Activated CD8-positive, alpha-beta T cell treated with anti-CD3 and anti-CD28 coated beads, Interleukin-2, amount 10 ng/mL, durations not matched to agents 7 days and 5 days (primary cell): ENCODE results near the gene ADM. TPM values are rescaled to one million over a fixed set of nuclear protein-coding genes. Genes with fewer than 3 reads are reported as not detected.
A peak's percentile ranks its signal among the peaks of the same experiment; 100 is the strongest.

Experiments used
- ATAC-seq: fragments of 150-1000 bp; cut with Tn5 transposase; one replicate; pipeline ENCODE4 v1.10.0; 2021; ENCODE audit warnings: moderate library complexity
- CTCF ChIA-PET: fragments of 350-600 bp; sonication (Branson Sonifier 250); formaldehyde crosslinking; loops from one replicate; lab custom pipeline; 2021; ENCODE audit warnings: antibody characterized with exemption; lab: Charles Lee
- POLR2A ChIA-PET: fragments of 350-600 bp; sonication (Branson Sonifier 250); formaldehyde crosslinking; loops from one replicate; lab custom pipeline; 2021; ENCODE audit warnings: antibody characterized with exemption; lab: Charles Lee
- DNase-seq: peaks from one replicate; pipeline ENCODE4 v3.0.0-alpha.2; 2020
- H3K27ac Mint-ChIP-seq: one replicate; pipeline ENCODE4 v1.8.0; 2021; ENCODE audit warnings: mild to moderate bottlenecking, mixed read lengths
- H3K27me3 Mint-ChIP-seq: one replicate; pipeline ENCODE4 v1.8.0; 2021; ENCODE audit warnings: low read depth, mixed read lengths
- H3K36me3 Mint-ChIP-seq: one replicate; pipeline ENCODE4 v1.8.0; 2021; ENCODE audit warnings: low read depth, mixed read lengths
- H3K4me1 Mint-ChIP-seq: one replicate; pipeline ENCODE4 v1.8.0; 2021; ENCODE audit warnings: low read depth, mixed read lengths
- H3K4me3 Mint-ChIP-seq: one replicate; pipeline ENCODE4 v1.8.0; 2021; ENCODE audit warnings: mild to moderate bottlenecking, mixed read lengths
- H3K9me3 Mint-ChIP-seq: one replicate; pipeline ENCODE4 v1.8.0; 2022; ENCODE audit warnings: mixed read lengths; ENCODE audit not compliant: insufficient read depth
- total RNA-seq, 2 experiments: library from RNA; stranded (reverse); gene quantifications; one replicate each; pipeline ENCODE4 v1.2.3, GENCODE V29; 2021

The ADM gene
- total RNA-seq, 2 experiments from 2014 or later: 3.6 to 3.9 TPM

GRCh38 chr11:10293423-10294289 lies 11.2 kb upstream of the ADM start, which contains the start of gene SBF2:
Gene SBF2 (minus strand): TSS chr11:10294219. CDS start chr11:10294069, 150 bp downstream.
- ATAC-seq (peak; percentile 74), DNase-seq (peak; percentile 80)
- Mint-ChIP-seq H3K36me3 (no peaks in the 10 kb centered on the region), H3K9me3 (no peaks in the 10 kb centered on the region), H3K27me3 (peaks cover 50% of the 10 kb centered on the region), H3K4me3 (peak within 1 kb of the TSS; percentile 68), H3K4me1 (peaks cover 25% of the 10 kb centered on the region), H3K27ac (no peak within 1 kb of the TSS)
- ChIA-PET CTCF (interaction anchor here (0.7 to 3.2 kb wide), 5 partner anchors 9 to 86 kb away, joined by 3 to 22 read pairs (median 4); no protein-coding TSS in a partner anchor), POLR2A (interaction anchor here (0.7 kb wide), 1 partner anchor 17 kb away, joined by 3 read pairs; no protein-coding TSS in a partner anchor)

GRCh38 chr11:10294290-10294953 lies 10.5 kb upstream of the ADM start:
- no peaks in the 10 kb centered on the region for H3K36me3 Mint-ChIP-seq
- no peaks in the 10 kb centered on the region for H3K9me3 Mint-ChIP-seq

GRCh38 chr11:10295064-10295901 lies 9.6 kb upstream of the ADM start:
- H3K4me1 Mint-ChIP-seq: peaks cover 28% of the 10 kb centered on the region
- H3K4me3 Mint-ChIP-seq: peak overlapping the region; percentile 66
- ATAC-seq (no peak), DNase-seq (no peak)
- H3K27ac Mint-ChIP-seq: no peak overlapping the region
- ChIA-PET POLR2A (interaction anchor here (0.6 kb wide), 1 partner anchor 638 kb away, joined by 3 read pairs; no protein-coding TSS in a partner anchor), CTCF (interaction anchor here (1.0 to 3.2 kb wide), 5 partner anchors 9 to 246 kb away, joined by 3 to 22 read pairs (median 4); partner anchors contain the start of genes ADM and RNF141)
- no peaks in the 10 kb centered on the region for H3K9me3 Mint-ChIP-seq
- H3K36me3 Mint-ChIP-seq: no peaks in the 10 kb centered on the region
- peaks cover 55% of the 10 kb centered on the region for H3K27me3 Mint-ChIP-seq

More at GRCh38 chr11:10294290-10294953, 10.5 kb upstream of the ADM start:
- POLR2A ChIA-PET: no interaction called here
- DNase-seq (no peak), ATAC-seq (no peak)
- Mint-ChIP-seq H3K4me1 (peaks cover 28% of the 10 kb centered on the region), H3K4me3 (peak overlapping the region; percentile 68), H3K27ac (no peak overlapping the region), H3K27me3 (peaks cover 51% of the 10 kb centered on the region)
- CTCF ChIA-PET: interaction anchor here (1.2 to 3.2 kb wide), 4 partner anchors 10 to 246 kb away, joined by 3 to 22 read pairs (median 8); partner anchors contain the start of genes ADM and RNF141

GRCh38 chr11:10298342-10298741 lies 6.5 kb upstream of the ADM start:
- peak; percentile 81 for ATAC-seq
- Mint-ChIP-seq H3K27me3 (peaks cover 62% of the 10 kb centered on the region), H3K27ac (no peak overlapping the region), H3K9me3 (no peaks in the 10 kb centered on the region), H3K4me1 (peaks cover 34% of the 10 kb centered on the region), H3K4me3 (no peak overlapping the region), H3K36me3 (no peaks in the 10 kb centered on the region)
- peak; percentile 82 for DNase-seq
- POLR2A ChIA-PET: no interaction called here
- CTCF ChIA-PET: interaction anchor here (1.5 to 2.6 kb wide), 4 partner anchors 9 to 540 kb away, joined by 4 to 19 read pairs (median 8); no protein-coding TSS in a partner anchor

- Mint-ChIP-seq H3K4me3 (peak overlapping the region; percentile 96), H3K4me1 (peaks cover 47% of the 10 kb centered on the region), H3K36me3 (peaks cover 6% of the 10 kb centered on the region), H3K27me3 (peaks cover 63% of the 10 kb centered on the region), H3K27ac (no peak overlapping the region), H3K9me3 (no peaks in the 10 kb centered on the region)
- POLR2A ChIA-PET: interaction anchor here (1.1 kb wide), 1 partner anchor 728 kb away, joined by 3 read pairs; the partner anchor contains the start of gene WEE1
- ATAC-seq (no peak), DNase-seq (no peak)
- CTCF ChIA-PET: interaction anchor here (1.2 to 5.5 kb wide), 7 partner anchors 9 to 767 kb away, joined by 3 to 36 read pairs (median 6); no protein-coding TSS in a partner anchor
These were observed 3.1 kb upstream of the ADM start for GRCh38 chr11:10301656-10302358.

GRCh38 chr11:10302359-10302743 lies 2.5 kb upstream of the ADM start:
- Mint-ChIP-seq H3K27ac (no peak overlapping the region), H3K9me3 (no peaks in the 10 kb centered on the region), H3K36me3 (peaks cover 6% of the 10 kb centered on the region), H3K4me3 (peak overlapping the region; percentile 96), H3K27me3 (peaks cover 62% of the 10 kb centered on the region), H3K4me1 (peaks cover 51% of the 10 kb centered on the region)
- ATAC-seq (no peak), DNase-seq (no peak)
- CTCF ChIA-PET: interaction anchor here (1.0 to 5.5 kb wide), 10 partner anchors 9 to 1286 kb away, joined by 3 to 36 read pairs (median 4); no protein-coding TSS in a partner anchor
- POLR2A ChIA-PET: interaction anchor here (0.5 to 1.1 kb wide), 2 partner anchors 22 to 729 kb away, joined by 3 to 4 read pairs; partner anchors contain the start of gene WEE1

- ATAC-seq: peak; percentile 45
- peaks cover 52% of the 10 kb centered on the region for H3K4me1 Mint-ChIP-seq
These were observed 1.9 kb upstream of the ADM start for GRCh38 chr11:10302744-10303557.

GRCh38 chr11:10303558-10304363 lies 1.1 kb upstream of the ADM start:
- Mint-ChIP-seq H3K27me3 (peaks cover 57% of the 10 kb centered on the region), H3K27ac (peak overlapping the region; percentile 33), H3K9me3 (no peaks in the 10 kb centered on the region), H3K4me1 (peaks cover 54% of the 10 kb centered on the region), H3K4me3 (peak overlapping the region; percentile 96), H3K36me3 (peaks cover 6% of the 10 kb centered on the region)
- no peak for ATAC-seq
- CTCF ChIA-PET: interaction anchor here (0.6 to 5.5 kb wide), 26 partner anchors 9 to 1288 kb away, joined by 3 to 36 read pairs (median 3); partner anchors contain the start of genes RNF141 and WEE1
- POLR2A ChIA-PET: interaction anchor here (0.7 to 1.4 kb wide), 2 partner anchors 14 to 558 kb away, joined by 3 read pairs; no protein-coding TSS in a partner anchor
- DNase-seq: no peak

More at GRCh38 chr11:10302744-10303557, 1.9 kb upstream of the ADM start:
- POLR2A ChIA-PET: interaction anchor here (0.5 to 1.1 kb wide), 2 partner anchors 23 to 729 kb away, joined by 3 to 4 read pairs; partner anchors contain the start of gene WEE1
- Mint-ChIP-seq H3K27ac (peak overlapping the region; percentile 76), H3K36me3 (peaks cover 6% of the 10 kb centered on the region), H3K4me3 (peak overlapping the region; percentile 96), H3K27me3 (peaks cover 58% of the 10 kb centered on the region), H3K9me3 (no peaks in the 10 kb centered on the region)
- peak; percentile 77 for DNase-seq
- CTCF ChIA-PET: interaction anchor here (0.8 to 5.5 kb wide), 21 partner anchors 8 to 1287 kb away, joined by 3 to 36 read pairs (median 3); partner anchors contain the start of gene RNF141
